Testis (tissue), 3 donors: ENCODE measurements around the gene DDI2. TPM values are rescaled to one million over a fixed set of nuclear protein-coding genes. Genes with fewer than 3 reads are reported as not detected.
A peak's percentile ranks its signal among the peaks of the same experiment; 100 is the strongest.
"Not testable (repeated sequence)": the region's sequence is repeated elsewhere in the genome, so short reads cannot be mapped to it uniquely, and the experiment has no call there.

ENCODE experiments used
- DNase-seq: peaks from one replicate; pipeline ENCODE4 v3.0.0-alpha.2; 2019
- H3K27ac ChIP-seq, 2 donors: fragments of 200-600 bp; sonication (generic); one replicate each; pipeline ENCODE4 v1.5.1; 2019
- H3K27me3 ChIP-seq: fragments of 200-600 bp; sonication (generic); one replicate; pipeline ENCODE4 v1.5.1; 2019
- H3K36me3 ChIP-seq: fragments of 200-600 bp; sonication (generic); one replicate; pipeline ENCODE4 v1.5.1; 2017; ENCODE audit warnings: low read depth; ENCODE audit errors: missing control alignments
- H3K4me1 ChIP-seq: fragments of 200-600 bp; sonication (generic); one replicate; pipeline ENCODE4 v1.5.1; 2019
- H3K4me3 ChIP-seq, 2 donors: fragments of 200-600 bp; sonication (generic); one replicate each; pipeline ENCODE4 v1.5.1; 2017 to 2019
- H3K9me3 ChIP-seq: fragments of 200-600 bp; sonication (generic); one replicate; pipeline ENCODE4 v1.5.1; 2017
- POLR2A ChIP-seq: fragments of 450-650 bp; IDR thresholded peaks from one replicate; pipeline ENCODE4 v1.6.1; 2017; ENCODE audit warnings: antibody characterized with exemption, mild to moderate bottlenecking, moderate library complexity
- WGBS, 2 donors: methylation state at CpG; one replicate each; pipeline ENCODE4 v1.1.5; 2018; 5-methylcytosine and 5-hydroxymethylcytosine counted together
- intact Hi-C: fragments of 100-400 bp; cut with DNase I; formaldehyde crosslinking; loops from one replicate; pipeline ENCODE4 v1.15.1; 2023; ENCODE audit warnings: low total_unique reads
- polyA plus RNA-seq: library from polyadenylated mRNA; stranded (reverse); fragments of 350-450 nt; fragmentation: Illumina TruSeq; extraction: RNeasy Lipid Tissue Mini Kit (QIAGEN cat#74804); gene quantifications from one replicate; pipeline ENCODE4 v1.2.3, GENCODE V29; 2014; ENCODE audit warnings: low read depth, low replicate concordance; ENCODE audit not compliant: insufficient read depth
- total RNA-seq, 2 donors: library from RNA; depleted of rRNA; stranded (reverse); fragments of >200 nt; gene quantifications; one replicate each; pipeline ENCODE4 v1.2.3, GENCODE V29; 2016
- TF ChIP-seq, protein P1 (sequence below), 3 experiments: fragments of 450-650 bp in 2 of 3; fragments of 200-600 bp in 1 of 3; sonication (generic) in 1 of 3; IDR thresholded peaks; one replicate each; pipeline ENCODE4 v1.5.1; 2016 to 2019; ENCODE audit warnings: antibody characterized with exemption in 3 of 3, mild to moderate bottlenecking in 2 of 3, moderate library complexity in 1 of 3

The DDI2 gene
- total and polyA plus RNA-seq, 3 donors from 2014 or later: 9.6 to 54.2 (median 45.2) TPM

GRCh38 chr1:15592285-15592684 lies 25.0 kb upstream of the DDI2 start:
- 88% methylated on average over 5 of the region's 5 CpGs for WGBS, 2 donors
- no peak overlapping the region for H3K27ac ChIP-seq
- H3K9me3 ChIP-seq: no peaks in the 10 kb centered on the region
- H3K4me3 ChIP-seq: no peak overlapping the region
- no peak for TF ChIP-seq POLR2A
- TF ChIP-seq, protein P1, sequence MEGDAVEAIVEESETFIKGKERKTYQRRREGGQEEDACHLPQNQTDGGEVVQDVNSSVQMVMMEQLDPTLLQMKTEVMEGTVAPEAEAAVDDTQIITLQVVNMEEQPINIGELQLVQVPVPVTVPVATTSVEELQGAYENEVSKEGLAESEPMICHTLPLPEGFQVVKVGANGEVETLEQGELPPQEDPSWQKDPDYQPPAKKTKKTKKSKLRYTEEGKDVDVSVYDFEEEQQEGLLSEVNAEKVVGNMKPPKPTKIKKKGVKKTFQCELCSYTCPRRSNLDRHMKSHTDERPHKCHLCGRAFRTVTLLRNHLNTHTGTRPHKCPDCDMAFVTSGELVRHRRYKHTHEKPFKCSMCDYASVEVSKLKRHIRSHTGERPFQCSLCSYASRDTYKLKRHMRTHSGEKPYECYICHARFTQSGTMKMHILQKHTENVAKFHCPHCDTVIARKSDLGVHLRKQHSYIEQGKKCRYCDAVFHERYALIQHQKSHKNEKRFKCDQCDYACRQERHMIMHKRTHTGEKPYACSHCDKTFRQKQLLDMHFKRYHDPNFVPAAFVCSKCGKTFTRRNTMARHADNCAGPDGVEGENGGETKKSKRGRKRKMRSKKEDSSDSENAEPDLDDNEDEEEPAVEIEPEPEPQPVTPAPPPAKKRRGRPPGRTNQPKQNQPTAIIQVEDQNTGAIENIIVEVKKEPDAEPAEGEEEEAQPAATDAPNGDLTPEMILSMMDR (IDR thresholded peaks at IDR 0.05): no peak
- H3K27me3 ChIP-seq: no peaks in the 10 kb centered on the region
- intact Hi-C loops: no loop called here
- peaks cover 3% of the 10 kb centered on the region for H3K4me1 ChIP-seq
- H3K36me3 ChIP-seq: no peaks in the 10 kb centered on the region
- DNase-seq: no peak

GRCh38 chr1:15595809-15596617 lies 21.2 kb upstream of the DDI2 start:
- peaks cover 3% of the 10 kb centered on the region for H3K4me1 ChIP-seq
- no peaks in the 10 kb centered on the region for H3K27me3 ChIP-seq
- intact Hi-C loops: no loop called here
- no peak for TF ChIP-seq POLR2A
- no peak overlapping the region for H3K4me3 ChIP-seq
- H3K9me3 ChIP-seq: no peaks in the 10 kb centered on the region
- no peaks in the 10 kb centered on the region for H3K36me3 ChIP-seq
- no peak overlapping the region for H3K27ac ChIP-seq
- 82 to 85% methylated on average over 5 of the region's 5 CpGs for WGBS, 2 donors
- DNase-seq: no peak

DNA sequence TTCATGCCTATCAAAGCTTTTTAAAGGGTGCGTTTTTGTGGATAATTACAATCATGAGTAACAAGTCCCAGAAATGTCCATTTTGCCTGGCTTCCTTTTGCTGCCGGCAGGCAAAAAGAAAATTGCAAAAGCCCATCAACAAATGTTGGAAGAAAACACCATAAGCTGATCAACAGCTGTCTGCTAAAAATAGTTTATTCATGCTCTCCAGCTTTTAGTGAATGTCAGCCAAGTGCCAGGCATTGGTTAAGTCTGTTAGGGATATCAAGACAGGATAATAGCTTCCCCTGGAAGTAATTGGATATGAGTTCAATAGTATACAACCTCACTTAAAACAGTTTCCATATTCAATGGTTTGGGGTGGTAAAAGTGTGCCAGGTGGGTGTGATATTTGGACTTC lies 18.8 kb upstream of the DDI2 start:
- H3K4me3 ChIP-seq: no peak overlapping the region
- intact Hi-C loops: no loop called here

DNA sequence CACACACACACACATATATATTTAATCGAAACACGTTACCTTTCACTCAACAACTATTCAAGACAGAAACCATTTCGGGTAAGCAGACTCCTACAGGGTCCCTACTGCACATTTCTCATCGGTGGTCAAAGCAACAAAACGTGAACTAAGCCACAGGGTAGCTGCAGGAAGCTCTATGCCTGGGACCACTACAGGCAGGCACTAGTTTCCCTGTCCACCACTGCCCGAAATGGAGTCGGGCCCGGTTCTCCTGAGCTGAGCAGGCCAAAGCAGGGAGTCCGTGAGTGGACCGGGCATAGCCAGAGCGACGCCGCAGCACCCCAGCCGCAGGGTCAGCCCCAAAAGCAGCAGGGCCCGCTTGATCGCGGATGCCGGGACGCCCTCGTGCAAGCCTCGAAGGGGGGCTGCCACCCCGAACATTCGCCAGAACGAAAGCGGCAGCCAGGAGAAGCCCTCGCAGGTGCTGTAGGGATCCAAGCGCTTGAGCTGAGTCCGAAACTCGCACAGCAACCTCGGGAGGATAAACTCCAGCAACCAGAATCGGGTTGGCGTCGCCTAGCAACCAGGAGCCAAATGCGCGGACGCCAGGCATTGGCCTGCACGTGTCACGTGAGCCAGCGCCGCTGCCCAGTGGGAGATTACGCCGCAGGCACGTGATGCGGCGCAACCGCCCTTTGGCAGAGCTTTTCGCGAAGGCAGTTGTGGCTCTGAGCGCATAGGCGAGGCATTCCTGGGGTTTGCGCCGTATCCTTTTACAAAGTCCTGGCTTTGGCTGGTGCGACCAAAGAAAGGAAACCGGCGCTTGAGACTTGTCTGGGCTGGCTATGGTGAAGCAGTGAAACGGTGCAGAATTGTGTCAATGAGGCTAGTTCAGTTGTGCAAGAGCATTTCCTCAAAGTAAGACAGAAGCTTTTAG lies 13.9 kb upstream of the DDI2 start:
- 2% methylated on average over 14 to 52 of the region's 56 CpGs for WGBS, 2 donors
- intact Hi-C loops: no loop called here
- TF ChIP-seq, protein P1 (IDR thresholded peaks at IDR 0.05): no peak
- peak; percentile 55 for TF ChIP-seq POLR2A
- peak overlapping the region; percentile 68 to 77 for H3K4me3 ChIP-seq
- peak overlapping the region; percentile 72 to 79 for H3K27ac ChIP-seq
- DNase-seq: peak; percentile 98
- H3K27me3 ChIP-seq: no peaks in the 10 kb centered on the region
- no peaks in the 10 kb centered on the region for H3K9me3 ChIP-seq
- H3K36me3 ChIP-seq: no peaks in the 10 kb centered on the region
- no peaks in the 10 kb centered on the region for H3K4me1 ChIP-seq

More for the DNA sequence above, 18.8 kb upstream of the DDI2 start:
- Histone ChIP-seq H3K36me3 (no peaks in the 10 kb centered on the region), H3K9me3 (no peaks in the 10 kb centered on the region), H3K4me1 (peaks cover 3% of the 10 kb centered on the region), H3K27ac (no peak overlapping the region), H3K27me3 (no peaks in the 10 kb centered on the region)
- DNase-seq: no peak
- 46 to 55% methylated on average over 2 of the region's 2 CpGs for WGBS, 2 donors
- no peak for TF ChIP-seq POLR2A
- TF ChIP-seq, protein P1 (IDR thresholded peaks at IDR 0.05): no peak

DNA sequence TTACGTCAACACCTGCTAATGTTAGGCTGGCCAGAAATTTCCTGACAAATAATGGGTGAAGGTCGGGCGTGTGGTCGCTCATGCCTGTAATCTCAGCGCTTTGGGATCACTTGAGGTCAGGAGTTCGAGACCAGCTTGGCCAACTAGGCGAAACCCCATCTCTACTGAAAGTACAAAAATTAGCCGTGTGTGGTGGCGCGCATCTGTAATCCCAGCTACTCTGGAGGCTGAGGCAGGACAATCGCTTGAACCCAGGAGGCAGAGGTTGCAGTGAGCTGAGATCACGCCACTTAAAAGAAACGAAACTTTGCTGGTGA lies 13.3 kb upstream of the DDI2 start:
- H3K4me1 ChIP-seq, H3K9me3 ChIP-seq, DNase-seq, intact Hi-C loops, H3K27me3 ChIP-seq, H3K36me3 ChIP-seq: not testable (repeated sequence)
- WGBS, 2 donors: 45 to 46% methylated on average over 13 of the region's 13 CpGs
- Histone ChIP-seq H3K4me3 (peak overlapping the region; percentile 68 to 77), H3K27ac (peak overlapping the region; percentile 72 to 79)

GRCh38 chr1:15604400-15604799 lies 12.9 kb upstream of the DDI2 start:
- H3K27me3 ChIP-seq, H3K36me3 ChIP-seq, H3K4me1 ChIP-seq, H3K9me3 ChIP-seq, DNase-seq, intact Hi-C loops: not testable (repeated sequence)
- 72 to 85% methylated on average over 10 to 21 of the region's 21 CpGs for WGBS, 2 donors
- Histone ChIP-seq H3K27ac (peak overlapping the region in 1 of 2 donors; percentile 79), H3K4me3 (peak overlapping the region in 1 of 2 donors; percentile 77)
